ENCODE data around the gene FPR3. TPM values are rescaled to one million over a fixed set of nuclear protein-coding genes. Genes with fewer than 3 reads are reported as not detected.

FPR3 gene
- total and polyA plus RNA-seq, 12 donors = 0.73 to 16.5 (median 3.1) TPM

- no peaks in the 10 kb centered on the region for H3K36me3 ChIP-seq
- no peak for TF ChIP-seq CTCF (IDR thresholded peaks at IDR 0.05)
- H3K27me3 ChIP-seq = no peaks in the 10 kb centered on the region
- peaks cover 0 to 78% (median 22%) of the 10 kb centered on the region in 9 donors for H3K4me1 ChIP-seq
- WGBS, 2 donors = 25 to 32% methylated on average over 6 of the region's 6 CpGs
- intact Hi-C loops (cut with DNase I) = loop anchor here in 2 of 10 donors (10.0 kb wide), 2 partner anchors 102 to 122 kb away; no protein-coding TSS in a partner anchor
- DNase-seq (no peak), ATAC-seq (peak in 2 of 8 donors; percentile 35)
- no peak overlapping the region for H3K4me3 ChIP-seq
- H3K27ac ChIP-seq = peak overlapping the region in 1 of 10 donors; percentile 86
- no peaks in the 10 kb centered on the region for H3K9me3 ChIP-seq
Measured at GRCh38 chr19:51807111-51807701, 12.2 kb downstream of the FPR3 start.

DNA sequence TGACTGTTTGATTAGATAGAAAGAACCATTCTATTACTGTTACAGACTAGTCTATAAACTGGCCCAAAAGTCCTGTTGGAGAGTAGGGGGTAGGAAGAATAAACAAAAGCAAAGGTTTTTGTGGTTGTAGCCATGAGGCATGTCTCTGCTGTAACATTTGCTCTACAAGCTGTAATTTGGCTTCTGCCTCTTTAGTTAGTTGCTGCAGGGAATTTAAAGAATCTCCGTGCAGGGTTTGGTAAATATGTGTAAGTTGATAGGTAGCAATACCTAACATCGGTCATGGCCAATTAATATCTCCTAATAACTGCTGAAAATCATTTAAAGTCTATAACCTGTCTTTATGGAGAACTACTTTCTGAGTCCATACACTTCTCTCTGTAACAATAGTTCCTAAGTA, 13.0 kb downstream of the FPR3 start:
- DNase-seq (no peak), ATAC-seq (no peak)
- Histone ChIP-seq H3K4me1 (peaks cover 0 to 74% (median 22%) of the 10 kb centered on the region in 9 donors), H3K27me3 (no peaks in the 10 kb centered on the region), H3K36me3 (no peaks in the 10 kb centered on the region), H3K9me3 (no peaks in the 10 kb centered on the region), H3K27ac (peak overlapping the region in 1 of 10 donors; percentile 50), H3K4me3 (no peak overlapping the region)
- TF ChIP-seq CTCF (IDR thresholded peaks at IDR 0.05) = no peak
- WGBS, 2 donors = 87 to 88% methylated on average over 2 of the region's 2 CpGs
- intact Hi-C loops (cut with DNase I) = loop anchor here in 2 of 10 donors (10.0 kb wide), 2 partner anchors 103 to 123 kb away; no protein-coding TSS in a partner anchor

- intact Hi-C loops (cut with DNase I) = loop anchor here in 2 of 10 donors (10.0 kb wide), 2 partner anchors 104 to 124 kb away; no protein-coding TSS in a partner anchor
- H3K4me3 ChIP-seq = no peak overlapping the region
- no peaks in the 10 kb centered on the region for H3K36me3 ChIP-seq
- ATAC-seq (peak in 5 of 8 donors; percentile 16 to 60 (median 33)), DNase-seq (peak in 1 of 2 donors; percentile 34)
- H3K4me1 ChIP-seq = peaks cover 0 to 69% (median 22%) of the 10 kb centered on the region in 9 donors
- no peaks in the 10 kb centered on the region for H3K27me3 ChIP-seq
- WGBS, 2 donors = 61 to 64% methylated on average over 8 of the region's 8 CpGs
- TF ChIP-seq CTCF (IDR thresholded peaks at IDR 0.05) = peak in 6 of 9 donors; percentile 19 to 48 (median 39)
- no peaks in the 10 kb centered on the region for H3K9me3 ChIP-seq
- peak overlapping the region in 2 of 10 donors; percentile 50 to 52 for H3K27ac ChIP-seq
Measured at GRCh38 chr19:51808333-51808986, 13.5 kb downstream of the FPR3 start.

- Histone ChIP-seq H3K27ac (peak overlapping the region in 3 of 10 donors; percentile 44 to 71 (median 52)), H3K36me3 (no peaks in the 10 kb centered on the region), H3K4me1 (peaks cover 0 to 60% (median 19%) of the 10 kb centered on the region in 9 donors), H3K4me3 (no peak overlapping the region), H3K27me3 (no peaks in the 10 kb centered on the region), H3K9me3 (peaks cover 0 to 6% (median 0%) of the 10 kb centered on the region in 11 donors)
- intact Hi-C loops (cut with DNase I) = loop anchor here in 4 of 10 donors (5.0 to 10.0 kb wide), 4 partner anchors 95 to 125 kb away; no protein-coding TSS in a partner anchor
- DNase-seq = peak in 1 of 2 donors; percentile 31
- ATAC-seq = peak in 2 of 8 donors; percentile 55 to 72
- 56 to 64% methylated on average over 4 of the region's 4 CpGs for WGBS, 2 donors
- TF ChIP-seq CTCF (IDR thresholded peaks at IDR 0.05) = no peak
Measured at GRCh38 chr19:51809787-51810186, 14.8 kb downstream of the FPR3 start.
